ENCODE results near the gene NFU1. TPM values are rescaled to one million over a fixed set of nuclear protein-coding genes. Genes with fewer than 3 reads are reported as not detected.

Gene NFU1
- 41.3 and 41.4 TPM in 2 replicates for total RNA-seq
- long read RNA-seq, transcript NFU1-203 (8 exons, 1,467 nt) = major isoform, 25 of 28 reads
- long read RNA-seq, partial matches to known transcripts = 2 of 28 reads
- long read RNA-seq, other reads (novel, unspliced or antisense) = 1 of 28 reads

- Mint-ChIP-seq H3K27ac (ENCODE audit: unreplicated experiment) (peak within 1 kb of the TSS; percentile 98), H3K27me3 (ENCODE audit: unreplicated experiment) (no peaks in the 10 kb centered on the region), H3K36me3 (ENCODE audit: unreplicated experiment) (peaks cover 2% of the 10 kb centered on the region), H3K4me1 (ENCODE audit: unreplicated experiment) (peaks cover 22% of the 10 kb centered on the region), H3K4me3 (ENCODE audit: unreplicated experiment) (peak within 1 kb of the TSS; percentile 92), H3K9me3 (ENCODE audit: unreplicated experiment) (no peaks in the 10 kb centered on the region)
- peak; percentile 62 for TF ChIP-seq CTCF (IDR thresholded peaks at IDR 0.05)
- DNase-seq (ENCODE audit: extremely low spot score, unreplicated experiment) = peak; percentile 97
Observed at GRCh38 chr2:69436938-69437750, at the start of gene NFU1. Gene NFU1, minus strand, starts transcription at chr2:69437435. Its CDS starts 13 bp downstream, at chr2:69437422.

- Mint-ChIP-seq H3K36me3 (ENCODE audit: unreplicated experiment) (peaks cover 38% of the 10 kb centered on the region), H3K4me1 (ENCODE audit: unreplicated experiment) (peaks cover 5% of the 10 kb centered on the region), H3K9me3 (ENCODE audit: unreplicated experiment) (no peaks in the 10 kb centered on the region), H3K27me3 (ENCODE audit: unreplicated experiment) (no peaks in the 10 kb centered on the region), H3K4me3 (ENCODE audit: unreplicated experiment) (no peak overlapping the region), H3K27ac (ENCODE audit: unreplicated experiment) (no peak overlapping the region)
- no peak for DNase-seq (ENCODE audit: extremely low spot score, unreplicated experiment)
- no peak for TF ChIP-seq CTCF (IDR thresholded peaks at IDR 0.05)
Observed at GRCh38 chr2:69483696-69484095, 46.5 kb upstream of the NFU1 start.

- DNase-seq (ENCODE audit: extremely low spot score, unreplicated experiment) = no peak
- no peaks in the 10 kb centered on the region for H3K9me3 Mint-ChIP-seq (ENCODE audit: unreplicated experiment)
Observed at GRCh38 chr2:69483024-69483423, 45.8 kb upstream of the NFU1 start.

GRCh38 chr2:69482471-69482870, 45.2 kb upstream of the NFU1 start:
- Mint-ChIP-seq H3K4me1 (ENCODE audit: unreplicated experiment) (peaks cover 5% of the 10 kb centered on the region), H3K27ac (ENCODE audit: unreplicated experiment) (no peak overlapping the region), H3K27me3 (ENCODE audit: unreplicated experiment) (no peaks in the 10 kb centered on the region), H3K9me3 (ENCODE audit: unreplicated experiment) (no peaks in the 10 kb centered on the region), H3K4me3 (ENCODE audit: unreplicated experiment) (no peak overlapping the region), H3K36me3 (ENCODE audit: unreplicated experiment) (peaks cover 36% of the 10 kb centered on the region)
- no peak for TF ChIP-seq CTCF (IDR thresholded peaks at IDR 0.05)
- DNase-seq (ENCODE audit: extremely low spot score, unreplicated experiment) = no peak

More at GRCh38 chr2:69483024-69483423, 45.8 kb upstream of the NFU1 start:
- Mint-ChIP-seq H3K4me1 (ENCODE audit: unreplicated experiment) (peaks cover 5% of the 10 kb centered on the region), H3K27ac (ENCODE audit: unreplicated experiment) (no peak overlapping the region), H3K4me3 (ENCODE audit: unreplicated experiment) (no peak overlapping the region), H3K36me3 (ENCODE audit: unreplicated experiment) (peaks cover 36% of the 10 kb centered on the region), H3K27me3 (ENCODE audit: unreplicated experiment) (no peaks in the 10 kb centered on the region)
- TF ChIP-seq CTCF (IDR thresholded peaks at IDR 0.05) = no peak

GRCh38 chr2:69481421-69481820, 44.2 kb upstream of the NFU1 start:
- no peak for DNase-seq (ENCODE audit: extremely low spot score, unreplicated experiment)
- H3K27ac Mint-ChIP-seq (ENCODE audit: unreplicated experiment) = no peak overlapping the region
- peaks cover 34% of the 10 kb centered on the region for H3K36me3 Mint-ChIP-seq (ENCODE audit: unreplicated experiment)
- no peak overlapping the region for H3K4me3 Mint-ChIP-seq (ENCODE audit: unreplicated experiment)
- H3K4me1 Mint-ChIP-seq (ENCODE audit: unreplicated experiment) = peaks cover 5% of the 10 kb centered on the region
- H3K27me3 Mint-ChIP-seq (ENCODE audit: unreplicated experiment) = no peaks in the 10 kb centered on the region
- no peaks in the 10 kb centered on the region for H3K9me3 Mint-ChIP-seq (ENCODE audit: unreplicated experiment)
- TF ChIP-seq CTCF (IDR thresholded peaks at IDR 0.05) = no peak
